ENCODE measurements around the gene SDE2. TPM values are rescaled to one million over a fixed set of nuclear protein-coding genes. Genes with fewer than 3 reads are reported as not detected.
"Not testable (repeated sequence)": the region's sequence is repeated elsewhere in the genome, so short reads cannot be mapped to it uniquely, and the experiment has no call there.

SDE2 gene
- total RNA-seq, 1 experiment from 2014 or later, result 18.3 TPM

- H3K4me3 ChIP-seq (ENCODE audit: low read depth in 2 of 2, low read length in 2 of 2), result no peak overlapping the region
- intact Hi-C loops (cut with micrococcal nuclease; ENCODE audit: unreplicated experiment) (loop anchor here (5.0 to 10.0 kb wide), 2 partner anchors 65 to 202 kb away; partner anchors contain the start of gene SRP9), in situ Hi-C loops (cut with HindIII; ENCODE audit: low pct_unique_long_range_greater_than_20kb, low sequenced_read_pairs) (no loop called here)
- no peaks in the 10 kb centered on the region for H3K27me3 ChIP-seq (ENCODE audit: control insufficient read depth, insufficient read depth, low read length)
- no peak for TF ChIP-seq REST (IDR thresholded peaks at IDR 0.05; ENCODE audit: insufficient read depth in 1 of 2, low read depth in 2 of 2, low read length in 1 of 2)
- TF ChIP-seq POLR2AphosphoS5 (IDR thresholded peaks at IDR 0.05; ENCODE audit: low read depth, low read length), result no peak
- TF ChIP-seq CTCF (IDR thresholded peaks at IDR 0.05), result no peak
- TF ChIP-seq TCF7L2 (IDR thresholded peaks at IDR 0.05; ENCODE audit: low read depth, low read length), result no peak
- no peak for TF ChIP-seq SIN3A (IDR thresholded peaks at IDR 0.05; ENCODE audit: borderline replicate concordance, insufficient read depth, low read depth, low read length)
- ATAC-seq (no peak), DNase-seq (ENCODE audit: low read depth, low spot score) (no peak)
- ChIA-PET POLR2A (no interaction called here), CTCF (no interaction called here)
- no peak overlapping the region for H3K27ac ChIP-seq (ENCODE audit: low read length)
- no TSS peak for BruUV-seq (replicated peaks)
- H3K9me3 ChIP-seq (ENCODE audit: control insufficient read depth, insufficient read depth, low read depth, low read length), result 0 out of 2 replicates have a peak, but pooled peaks cover 3% of the 10 kb centered on the region
- peaks cover 14% of the 10 kb centered on the region for H3K36me3 ChIP-seq (ENCODE audit: control insufficient read depth, insufficient read depth, low read length)
- H3K4me1 ChIP-seq (ENCODE audit: control insufficient read depth, insufficient read depth, low read length), result no peaks in the 10 kb centered on the region
Measured at GRCh38 chr1:225979421-225979820, 19.7 kb downstream of the SDE2 start.

GRCh38 chr1:225977937-225978748, 21.0 kb downstream of the SDE2 start:
- ATAC-seq, result no peak
- in situ Hi-C loops (cut with HindIII; ENCODE audit: low pct_unique_long_range_greater_than_20kb, low sequenced_read_pairs) (no loop called here), intact Hi-C loops (cut with micrococcal nuclease; ENCODE audit: unreplicated experiment) (loop anchor here (2.0 to 10.0 kb wide), 3 partner anchors 63 to 503 kb away; partner anchors contain the start of gene SRP9)
- no TSS peak for BruUV-seq (replicated peaks)
- POLR2A ChIA-PET, result interaction anchor here (0.7 kb wide), 1 partner anchor 455 kb away, joined by 3 read pairs; no protein-coding TSS in a partner anchor
- 0 out of 2 replicates have a peak, but pooled peaks cover 2% of the 10 kb centered on the region for H3K9me3 ChIP-seq (ENCODE audit: control insufficient read depth, insufficient read depth, low read depth, low read length)
- no peak overlapping the region for H3K27ac ChIP-seq (ENCODE audit: low read length)
- H3K36me3 ChIP-seq (ENCODE audit: control insufficient read depth, insufficient read depth, low read length), result peaks cover 12% of the 10 kb centered on the region
- H3K27me3 ChIP-seq (ENCODE audit: control insufficient read depth, insufficient read depth, low read length), result no peaks in the 10 kb centered on the region
- TF ChIP-seq CTCF (IDR thresholded peaks at IDR 0.05) (no peak), POLR2AphosphoS5 (IDR thresholded peaks at IDR 0.05; ENCODE audit: low read depth, low read length) (no peak), TCF7L2 (IDR thresholded peaks at IDR 0.05; ENCODE audit: low read depth, low read length) (no peak), SIN3A (IDR thresholded peaks at IDR 0.05; ENCODE audit: borderline replicate concordance, insufficient read depth, low read depth, low read length) (no peak), REST (IDR thresholded peaks at IDR 0.05; ENCODE audit: insufficient read depth in 1 of 2, low read depth in 2 of 2, low read length in 1 of 2) (no peak)
- H3K4me3 ChIP-seq (ENCODE audit: low read depth in 2 of 2, low read length in 2 of 2), result no peak overlapping the region
- H3K4me1 ChIP-seq (ENCODE audit: control insufficient read depth, insufficient read depth, low read length), result peaks cover 1% of the 10 kb centered on the region; the same call in 1 of the 2 replicates
- DNase-seq (ENCODE audit: low read depth, low spot score), result no peak
- CTCF ChIA-PET, result interaction anchor here (0.7 kb wide), 2 partner anchors 34 to 454 kb away, joined by 5 to 9 read pairs; no protein-coding TSS in a partner anchor

- DNase-seq (ENCODE audit: low read depth, low spot score); in situ Hi-C loops (cut with HindIII; ENCODE audit: low pct_unique_long_range_greater_than_20kb, low sequenced_read_pairs); ATAC-seq; H3K27ac ChIP-seq (ENCODE audit: low read length); BruUV-seq (replicated peaks); H3K36me3 ChIP-seq (ENCODE audit: control insufficient read depth, insufficient read depth, low read length); H3K27me3 ChIP-seq (ENCODE audit: control insufficient read depth, insufficient read depth, low read length); H3K4me3 ChIP-seq (ENCODE audit: low read depth in 2 of 2, low read length in 2 of 2); H3K4me1 ChIP-seq (ENCODE audit: control insufficient read depth, insufficient read depth, low read length); H3K9me3 ChIP-seq (ENCODE audit: control insufficient read depth, insufficient read depth, low read depth, low read length): not testable (repeated sequence)
- POLR2A ChIA-PET, result interaction anchor here (0.7 kb wide), 1 partner anchor 38 kb away, joined by 3 read pairs; no protein-coding TSS in a partner anchor
- CTCF ChIA-PET, result interaction anchor here (0.7 kb wide), 2 partner anchors 9 to 14 kb away, joined by 3 to 4 read pairs; no protein-coding TSS in a partner anchor
- intact Hi-C loops (cut with micrococcal nuclease; ENCODE audit: unreplicated experiment), result loop anchor here (5.0 to 10.0 kb wide), 2 partner anchors 60 to 198 kb away; partner anchors contain the start of gene SRP9
Measured at GRCh38 chr1:225975146-225975545, 24.0 kb downstream of the SDE2 start.
